Ovary (tissue), 9 donors: ENCODE data around the gene AMOTL2. TPM values are rescaled to one million over a fixed set of nuclear protein-coding genes. Genes with fewer than 3 reads are reported as not detected.

ENCODE experiments used
- DNase-seq, 5 donors: peaks; one replicate each; pipeline ENCODE4 v3.0.0-alpha.2; 2019 to 2020
- H3K27ac ChIP-seq, 2 donors: fragments of 200-600 bp; one replicate each; pipeline versions ENCODE4 v1.5.1 to v1.8.0; 2019 to 2022
- H3K27me3 ChIP-seq: fragments of 200-600 bp; one replicate; pipeline ENCODE4 v1.8.0; 2022
- H3K36me3 ChIP-seq: fragments of 200-600 bp; sonication (generic); one replicate; pipeline ENCODE4 v1.5.1; 2019
- H3K4me1 ChIP-seq: one replicate; pipeline ENCODE4 v1.8.1; 2013; ENCODE audit warnings: mild to moderate bottlenecking, moderate library complexity; ENCODE audit not compliant: insufficient read depth
- H3K4me3 ChIP-seq: fragments of 200-600 bp; sonication (generic); one replicate; pipeline ENCODE4 v1.5.1; 2017
- H3K9me3 ChIP-seq, 2 donors: fragments of 200-600 bp in 1 of 2; sonication (generic) in 1 of 2; one replicate each; pipeline versions ENCODE4 v1.5.1 to v1.8.1; 2013 to 2019; ENCODE audit warnings: mild to moderate bottlenecking in 1 of 2, moderate library complexity in 1 of 2
- CTCF ChIP-seq, 3 donors: fragments of 450-650 bp in 2 of 3; fragments of 200-600 bp in 1 of 3; IDR thresholded peaks; one replicate each; pipeline versions ENCODE4 v1.5.1 to v1.8.0; 2016 to 2022; ENCODE audit warnings: antibody characterized with exemption in 3 of 3, mild to moderate bottlenecking in 1 of 3
- EP300 ChIP-seq: sonication (generic); formaldehyde crosslinking; IDR thresholded peaks from one replicate; pipeline ENCODE4 v1.6.1; 2017; ENCODE audit warnings: antibody characterized with exemption
- POLR2A ChIP-seq: fragments of 450-650 bp; IDR thresholded peaks from one replicate; pipeline ENCODE4 v1.6.1; 2017; ENCODE audit warnings: antibody characterized with exemption, mild to moderate bottlenecking, moderate library complexity
- WGBS, 3 donors: extraction: QIAGEN DNeasy Blood & Tissue Kit in 1 of 3; methylation state at CpG; one replicate each; pipeline versions ENCODE4 v1.1.5 to v1.1.7; 2013 to 2017; 5-methylcytosine and 5-hydroxymethylcytosine counted together
- intact Hi-C, 4 donors: fragments of 100-400 bp; cut with DNase I; formaldehyde crosslinking; loops; one replicate each; pipeline versions ENCODE4 v1.11.0 to v1.15.1; 2022 to 2023
- polyA plus RNA-seq, 2 donors: library from polyadenylated mRNA; stranded (reverse); fragments of 200-250 nt in 1 of 2; fragments of 350-450 nt in 1 of 2; fragmentation: Illumina TruSeq in 1 of 2; extraction: RNeasy Lipid Tissue Mini Kit (QIAGEN cat#74804) in 1 of 2; gene quantifications; one replicate each; pipeline ENCODE4 v1.2.3, GENCODE V29; 2013 to 2014
- total RNA-seq, 7 donors: library from RNA; depleted of rRNA in 2 of 7; stranded (reverse); fragments of >200 nt in 2 of 7; fragmentation: NEBNext Ultra II Directional in 3 of 7; extraction: Animal tissue kit (Norgen Biotek cat#: 25700) in 3 of 7; gene quantifications; one replicate each; pipeline versions ENCODE4 v1.1.0 to v1.2.4, GENCODE V29; 2016 to 2023
- donor health status: DM: no; HTN: no; CAD: no; lungs with moderate emphysema.
- donor health status: DM: no; HTN: no; CAD: no.
- donor health status: Bipolar disorder and iron deficiency.
- donor health status: DM: yes; HTN: yes; CAD: no.
- donor health status: DM: no; HTN: no; CAD: no.
- donor health status: DM: yes; HTN: yes; CAD: no.

AMOTL2 gene
- total and polyA plus RNA-seq, 9 donors = 20.5 to 60.4 (median 42.4) TPM

DNA sequence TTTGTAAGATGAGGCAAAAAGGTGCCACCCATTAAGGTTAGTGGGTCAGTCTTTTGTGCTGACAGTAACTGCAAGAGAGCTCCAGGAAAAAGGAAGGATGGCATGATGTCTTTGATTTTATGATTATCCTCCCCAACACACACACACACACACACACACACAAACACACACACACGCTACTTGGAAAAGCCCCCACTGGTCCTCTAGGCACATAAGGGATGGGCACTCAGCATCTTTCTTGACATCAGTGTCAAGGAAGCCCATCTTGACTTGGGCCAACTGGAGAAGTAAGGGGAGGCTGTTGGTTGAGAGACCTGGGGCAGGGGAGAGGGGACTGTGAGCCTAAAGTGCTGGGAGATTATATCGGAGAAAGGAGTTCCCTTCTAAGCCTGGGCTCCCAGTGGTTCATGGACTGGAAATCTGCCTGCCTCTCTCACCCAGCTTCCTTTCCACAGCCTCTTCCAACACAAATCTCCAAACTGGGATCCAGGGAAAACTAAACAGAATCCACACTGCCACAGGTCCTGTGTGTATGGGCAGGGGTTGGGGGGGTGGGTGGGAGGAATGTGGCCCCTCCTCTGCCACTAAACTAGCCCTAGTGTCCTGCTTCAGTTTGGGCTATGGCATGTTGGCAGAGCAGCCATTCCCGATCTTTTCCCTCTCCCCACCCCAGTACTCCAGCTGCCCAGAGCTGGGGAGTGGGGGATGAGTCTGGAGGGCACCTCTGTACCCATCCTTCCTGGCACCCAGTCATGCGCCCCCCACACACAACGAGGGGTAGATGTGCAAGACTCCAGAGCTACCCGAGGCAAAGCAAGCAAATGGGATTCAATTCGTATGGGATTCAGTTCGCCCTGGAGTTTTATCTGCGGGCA, 1.6 kb downstream of the AMOTL2 start:
- Histone ChIP-seq H3K4me3 (peak overlapping the region; percentile 62), H3K27ac (peak overlapping the region; percentile 86 to 95), H3K4me1 (peaks cover 21% of the 10 kb centered on the region), H3K27me3 (no peaks in the 10 kb centered on the region), H3K36me3 (no peaks in the 10 kb centered on the region), H3K9me3 (no peaks in the 10 kb centered on the region)
- DNase-seq = no peak
- intact Hi-C loops = loop anchor here (1.0 to 10.0 kb wide), 6 partner anchors 55 to 160 kb away; no protein-coding TSS in a partner anchor
- WGBS, 3 donors = 5 to 11% (median 11%) methylated on average over 9 of the region's 9 CpGs
- TF ChIP-seq CTCF (IDR thresholded peaks at IDR 0.05) (no peak), EP300 (no peak), POLR2A (no peak)

- H3K9me3 ChIP-seq = no peaks in the 10 kb centered on the region
- no peak for TF ChIP-seq EP300
- TF ChIP-seq POLR2A = no peak
- TF ChIP-seq CTCF (IDR thresholded peaks at IDR 0.05) = no peak
- peaks cover 22% of the 10 kb centered on the region for H3K4me1 ChIP-seq
- H3K27me3 ChIP-seq = no peaks in the 10 kb centered on the region
- intact Hi-C loops = loop anchor here in 3 of 4 donors (5.0 to 10.0 kb wide), 5 partner anchors 54 to 159 kb away; no protein-coding TSS in a partner anchor
- H3K27ac ChIP-seq = no peak overlapping the region
- DNase-seq = no peak
- H3K36me3 ChIP-seq = no peaks in the 10 kb centered on the region
- peak overlapping the region; percentile 62 for H3K4me3 ChIP-seq
- WGBS, 3 donors = 46 to 56% (median 47%) methylated on average over 7 of the region's 7 CpGs
These were observed 2.5 kb downstream of the AMOTL2 start for GRCh38 chr3:134371542-134372324.

- H3K36me3 ChIP-seq = no peaks in the 10 kb centered on the region
- intact Hi-C loops = loop anchor here in 3 of 4 donors (5.0 to 10.0 kb wide), 5 partner anchors 54 to 159 kb away; no protein-coding TSS in a partner anchor
- no peak for DNase-seq
- no peaks in the 10 kb centered on the region for H3K9me3 ChIP-seq
- H3K4me1 ChIP-seq = peaks cover 22% of the 10 kb centered on the region
- no peak overlapping the region for H3K27ac ChIP-seq
- 57 to 63% (median 60%) methylated on average over 34 of the region's 34 CpGs for WGBS, 3 donors
- TF ChIP-seq POLR2A (no peak), EP300 (no peak), CTCF (IDR thresholded peaks at IDR 0.05) (no peak)
- H3K27me3 ChIP-seq = no peaks in the 10 kb centered on the region
- H3K4me3 ChIP-seq = no peak overlapping the region
These were observed 3.4 kb downstream of the AMOTL2 start for GRCh38 chr3:134370611-134371531.
